Brain microvascular endothelial cell (primary cell): ENCODE results near the gene HESX1.

Experiments used
- DNase-seq: peaks from one replicate; pipeline ENCODE4 v3.0.0-alpha.2; 2020
- H3K27ac ChIP-seq: fragments of 250-450 bp; sonication (Bioruptor Pico); 2 replicates; pipeline ENCODE4 v1.5.1; 2020; ENCODE audit warnings: mild to moderate bottlenecking, moderate library complexity
- H3K27me3 ChIP-seq: fragments of 250-450 bp; sonication (Bioruptor Pico); replicated peaks from 2 replicates; pipeline ENCODE4 v1.5.1; 2020; ENCODE audit warnings: mild to moderate bottlenecking
- H3K36me3 ChIP-seq: fragments of 250-450 bp; sonication (Bioruptor Pico); replicated peaks from 2 replicates; pipeline ENCODE4 v1.5.1; 2020; ENCODE audit warnings: mild to moderate bottlenecking
- H3K4me3 ChIP-seq: 2 replicates; pipeline ENCODE4 v1.5.1; 2011; ENCODE audit warnings: low read depth, mild to moderate bottlenecking, control low read depth, low read length, moderate library complexity
- CTCF ChIP-seq: IDR thresholded peaks from 2 replicates; pipeline ENCODE4 v1.5.1; 2011; ENCODE audit warnings: low read depth, mild to moderate bottlenecking, moderate library complexity, low read length, control low read depth, inconsistent platforms; ENCODE audit errors: missing control alignments
- in situ Hi-C: cut with HindIII; loops from 2 replicates; pipeline ENCODE4 v1.10.0; 2017; ENCODE audit warnings: low sequenced_read_pairs, low pct_ligation_motif_present

The HESX1 gene

GRCh38 chr3:57151021-57151449 is 48.7 kb downstream of the HESX1 start:
- in situ Hi-C loops, result no loop called here
- peak; percentile 40 for DNase-seq
- no peak for TF ChIP-seq CTCF
- H3K4me3 ChIP-seq, result no peak overlapping the region
- H3K27ac ChIP-seq, result no peak overlapping the region
- no peaks in the 10 kb centered on the region for H3K27me3 ChIP-seq
- no peaks in the 10 kb centered on the region for H3K36me3 ChIP-seq

- in situ Hi-C loops, result no loop called here
- DNase-seq, result no peak
- H3K4me3 ChIP-seq, result no peak overlapping the region
- H3K27me3 ChIP-seq, result no peaks in the 10 kb centered on the region
- TF ChIP-seq CTCF, result no peak
- H3K27ac ChIP-seq, result no peak overlapping the region
- H3K36me3 ChIP-seq, result no peaks in the 10 kb centered on the region
Measured at GRCh38 chr3:57150113-57150581, 49.6 kb downstream of the HESX1 start.
